AG04450 (cell line): ENCODE measurements around the gene VIP. TPM values are rescaled to one million over a fixed set of nuclear protein-coding genes. Genes with fewer than 3 reads are reported as not detected.
A peak's percentile ranks its signal among the peaks of the same experiment; 100 is the strongest.
"Not testable (repeated sequence)": the region's sequence is repeated elsewhere in the genome, so short reads cannot be mapped to it uniquely, and the experiment has no call there.

Source experiments
- CTCF ChIA-PET: fragments of 300-600, 350-600 bp; formaldehyde crosslinking; extraction: SDS; loops from one replicate; lab custom pipeline; 2022; ENCODE audit warnings: antibody characterized with exemption, inconsistent platforms; lab: Charles Lee
- POLR2A ChIA-PET: fragments of 350-600 bp; formaldehyde crosslinking; extraction: SDS; loops from one replicate; lab custom pipeline; 2021; ENCODE audit warnings: antibody characterized with exemption, inconsistent platforms; lab: Yijun Ruan, JAX
- DNase-seq: peaks from one replicate; pipeline ENCODE4 v3.0.0-alpha.2; 2011; ENCODE audit warnings: low read depth, low spot score
- H3K27ac ChIP-seq: one replicate; pipeline ENCODE4 v1.5.1; 2012; ENCODE audit warnings: low read depth, low read length, control low read depth
- H3K27me3 ChIP-seq: one replicate; pipeline ENCODE4 v1.6.0; 2012; ENCODE audit warnings: low read length; ENCODE audit not compliant: control insufficient read depth, insufficient read depth
- H3K4me3 ChIP-seq: 2 replicates; pipeline ENCODE4 v1.5.1; 2011; ENCODE audit warnings: mild to moderate bottlenecking, low read depth, low read length, control low read depth
- H3K9me3 ChIP-seq: 2 replicates; pipeline ENCODE4 v1.5.1; 2012; ENCODE audit warnings: low read length; ENCODE audit not compliant: control insufficient read depth, insufficient read depth
- CTCF ChIP-seq: IDR thresholded peaks from 2 replicates; pipeline ENCODE4 v1.5.1; 2011; ENCODE audit warnings: low read depth, low read length, control low read depth, inconsistent platforms
- polyA minus RNA-seq: library from RNA; depleted of rRNA, polyadenylated mRNA; stranded (reverse); fragments of >200 nt; gene quantifications from 2 replicates; pipeline ENCODE4 v1.2.3, GENCODE V29; 2011; rRNA and poly(A)+ RNA removed
- polyA plus RNA-seq: library from polyadenylated mRNA; depleted of rRNA; stranded (reverse); fragments of >200 nt; gene quantifications from 2 replicates; pipeline ENCODE4 v1.2.3, GENCODE V29; 2011; rRNA removed

VIP gene
- polyA plus RNA-seq (not detected in 2 replicates), polyA minus RNA-seq (not detected in 2 replicates)

DNA sequence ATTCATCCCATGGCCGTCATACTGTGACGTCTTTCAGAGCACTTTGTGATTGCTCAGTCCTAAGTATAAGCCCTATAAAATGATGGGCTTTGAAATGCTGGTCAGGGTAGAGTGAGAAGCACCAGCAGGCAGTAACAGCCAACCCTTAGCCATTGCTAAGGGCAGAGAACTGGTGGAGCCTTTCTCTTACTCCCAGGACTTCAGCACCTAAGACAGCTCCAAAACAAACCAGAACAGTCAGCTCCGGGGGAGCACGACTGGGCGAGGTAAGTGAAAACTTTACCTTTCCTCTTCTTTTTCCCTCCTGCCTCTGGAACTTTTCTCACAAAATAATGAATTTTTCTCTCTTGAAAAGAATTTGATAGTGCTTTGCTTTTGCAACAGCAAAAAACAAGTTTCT, at the start of gene VIP:
Gene VIP (plus strand): TSS at position 104 of the 400 bp plus-strand sequence. CDS start 1,381 bp downstream, outside the sequence.
- no peak for DNase-seq
- ChIA-PET POLR2A (no interaction called here), CTCF (interaction anchor here (0.9 to 5.3 kb wide), 3 partner anchors 198 to 274 kb away, joined by 4 to 72 read pairs (median 4); no protein-coding TSS in a partner anchor)
- H3K27ac ChIP-seq = no peak within 1 kb of the TSS
- H3K27me3 ChIP-seq = no peaks in the 10 kb centered on the region
- no peak for TF ChIP-seq CTCF
- no peak within 1 kb of the TSS for H3K4me3 ChIP-seq
- no peaks in the 10 kb centered on the region for H3K9me3 ChIP-seq

- DNase-seq = no peak
- POLR2A ChIA-PET = no interaction called here
- no peaks in the 10 kb centered on the region for H3K9me3 ChIP-seq
- H3K27ac ChIP-seq = peak overlapping the region; percentile 81
- no peak overlapping the region for H3K4me3 ChIP-seq
- no peaks in the 10 kb centered on the region for H3K27me3 ChIP-seq
- CTCF ChIA-PET = interaction anchor here (0.7 to 1.9 kb wide), 10 partner anchors 13 to 362 kb away, joined by 3 to 6 read pairs (median 4); no protein-coding TSS in a partner anchor
- no peak for TF ChIP-seq CTCF
These were observed 49.3 kb upstream of the VIP start for GRCh38 chr6:152701081-152701862.

DNA sequence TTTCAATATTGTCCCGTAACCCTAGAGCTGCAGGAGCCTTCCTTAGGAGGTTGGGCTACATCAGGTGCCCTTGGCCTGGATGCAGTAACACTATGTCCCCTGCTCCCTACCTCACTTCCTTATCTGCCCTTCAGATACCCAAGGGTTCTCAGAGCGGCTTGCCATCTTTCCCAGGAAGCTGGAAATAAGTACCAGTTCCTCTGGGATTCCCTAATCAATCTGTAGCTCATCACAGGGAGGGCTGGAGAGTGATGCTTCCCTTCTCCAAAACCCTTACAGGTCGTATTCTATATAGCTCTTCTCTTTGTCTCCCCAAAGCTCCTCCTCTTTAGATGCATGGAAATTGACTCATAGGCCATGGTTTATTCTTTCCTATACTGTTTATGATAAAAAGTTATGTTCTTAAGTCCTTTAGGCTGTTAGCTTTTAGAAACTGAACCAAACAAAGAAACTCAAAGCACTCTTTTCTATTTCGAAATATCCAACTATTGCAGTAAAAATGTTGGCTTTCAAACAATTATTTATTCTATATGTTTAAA, 48.7 kb upstream of the VIP start:
- Histone ChIP-seq H3K27ac (peak overlapping the region; percentile 81), H3K27me3 (no peaks in the 10 kb centered on the region), H3K4me3 (no peak overlapping the region), H3K9me3 (no peaks in the 10 kb centered on the region)
- TF ChIP-seq CTCF = no peak
- DNase-seq = no peak
- CTCF ChIA-PET = interaction anchor here (0.7 to 1.9 kb wide), 9 partner anchors 13 to 363 kb away, joined by 3 to 6 read pairs (median 4); no protein-coding TSS in a partner anchor
- POLR2A ChIA-PET = no interaction called here

GRCh38 chr6:152703750-152704149, 46.8 kb upstream of the VIP start:
- H3K4me3 ChIP-seq, DNase-seq, H3K27ac ChIP-seq, H3K27me3 ChIP-seq, POLR2A ChIA-PET, H3K9me3 ChIP-seq: not testable (repeated sequence)
- CTCF ChIA-PET = interaction anchor here (0.7 kb wide), 1 partner anchor 10 kb away, joined by 3 read pairs; no protein-coding TSS in a partner anchor

- ChIA-PET POLR2A (no interaction called here), CTCF (interaction anchor here (1.4 kb wide), 1 partner anchor 36 kb away, joined by 3 read pairs; no protein-coding TSS in a partner anchor)
- H3K9me3 ChIP-seq = no peaks in the 10 kb centered on the region
- TF ChIP-seq CTCF = no peak
- no peak overlapping the region for H3K27ac ChIP-seq
- DNase-seq = no peak
- no peak overlapping the region for H3K4me3 ChIP-seq
- no peaks in the 10 kb centered on the region for H3K27me3 ChIP-seq
These were observed 45.3 kb upstream of the VIP start for GRCh38 chr6:152705327-152705726.
